Caco-2 (cell line): Measurements from ENCODE around the gene ZNF326. TPM values are rescaled to one million over a fixed set of nuclear protein-coding genes. Genes with fewer than 3 reads are reported as not detected.

ENCODE experiments used
- BruUV-seq: library from RNA; stranded (reverse); fragments of 400-500 nt; replicated peaks from 2 replicates; lab custom pipeline; 2021; lab: Mats Ljungman, UMichigan
- CTCF ChIA-PET: fragments of 300-600 bp; sonication (Branson Sonifier 250); formaldehyde crosslinking; loops from one replicate; lab custom pipeline; 2022; ENCODE audit warnings: antibody characterized with exemption; lab: Charles Lee
- POLR2A ChIA-PET: fragments of 300-600 bp; sonication (Branson Sonifier 250); formaldehyde crosslinking; loops from one replicate; lab custom pipeline; 2022; ENCODE audit warnings: antibody characterized with exemption; lab: Charles Lee
- DNase-seq, 2 experiments: peaks; one replicate each; pipeline versions ENCODE4 v3.0.0 to v3.0.0-alpha.2; 2020 to 2022
- H3K27me3 ChIP-seq: replicated peaks from 2 replicates; pipeline ENCODE4 v1.6.0; 2011; ENCODE audit warnings: low read length; ENCODE audit not compliant: control insufficient read depth, insufficient read depth
- H3K36me3 ChIP-seq: 2 replicates; pipeline ENCODE4 v1.5.1; 2011; ENCODE audit warnings: low read length; ENCODE audit not compliant: control insufficient read depth, insufficient read depth
- H3K4me1 ChIP-seq: fragments of 250-450 bp; sonication (Bioruptor Pico); 2 replicates; pipeline ENCODE4 v1.5.1; 2020; ENCODE audit warnings: mild to moderate bottlenecking
- H3K4me3 ChIP-seq: 2 replicates; pipeline ENCODE4 v1.5.1; 2011; ENCODE audit warnings: low read depth, mild to moderate bottlenecking, control low read depth, low read length
- H3K9me3 ChIP-seq: fragments of 250-450 bp; sonication (Bioruptor Pico); 2 replicates; pipeline ENCODE4 v1.5.1; 2020; ENCODE audit warnings: mild to moderate bottlenecking, moderate library complexity
- H3K27ac Mint-ChIP-seq: one replicate; pipeline ENCODE4 v1.8.0; 2022; ENCODE audit warnings: mixed read lengths; ENCODE audit not compliant: unreplicated experiment
- H3K27me3 Mint-ChIP-seq: one replicate; pipeline ENCODE4 v1.8.0; 2022; ENCODE audit warnings: mixed read lengths; ENCODE audit not compliant: insufficient read depth, unreplicated experiment
- H3K36me3 Mint-ChIP-seq: one replicate; pipeline ENCODE4 v1.8.0; 2022; ENCODE audit warnings: mild to moderate bottlenecking, mixed read lengths; ENCODE audit not compliant: insufficient read depth, unreplicated experiment
- H3K4me1 Mint-ChIP-seq: one replicate; pipeline ENCODE4 v1.8.0; 2022; ENCODE audit warnings: low read depth, mixed read lengths; ENCODE audit not compliant: unreplicated experiment
- H3K4me3 Mint-ChIP-seq: one replicate; pipeline ENCODE4 v1.8.0; 2022; ENCODE audit warnings: mild to moderate bottlenecking, moderate library complexity, mixed read lengths; ENCODE audit not compliant: unreplicated experiment
- H3K9me3 Mint-ChIP-seq: one replicate; pipeline ENCODE4 v1.8.0; 2022; ENCODE audit warnings: mixed read lengths; ENCODE audit not compliant: unreplicated experiment
- intact Hi-C: fragments of 100-400 bp; cut with micrococcal nuclease; formaldehyde crosslinking; loops from one replicate; pipeline ENCODE4 v1.10.0; 2022; ENCODE audit not compliant: unreplicated experiment
- total RNA-seq: library from RNA; stranded (reverse); gene quantifications from 2 replicates; pipeline ENCODE4 v1.2.3, GENCODE V29; 2022
- TF ChIP-seq, protein P1 (sequence below), 2 experiments: fragments of 200-600 bp in 1 of 2; IDR thresholded peaks; 1 replicate in 1 of 2; 2 replicates in 1 of 2; pipeline versions ENCODE4 v1.5.1 to v1.8.0; 2011 to 2022; ENCODE audit warnings: antibody characterized with exemption in 1 of 2, control low read depth in 1 of 2, inconsistent platforms in 1 of 2, low read depth in 1 of 2, low read length in 1 of 2, mild to moderate bottlenecking in 1 of 2, moderate library complexity in 1 of 2; ENCODE audit not compliant: insufficient read depth in 1 of 2, severe bottlenecking in 1 of 2, unreplicated experiment in 1 of 2

Gene ZNF326
- total RNA-seq, 1 experiment from 2014 or later = 31.7 TPM

DNA sequence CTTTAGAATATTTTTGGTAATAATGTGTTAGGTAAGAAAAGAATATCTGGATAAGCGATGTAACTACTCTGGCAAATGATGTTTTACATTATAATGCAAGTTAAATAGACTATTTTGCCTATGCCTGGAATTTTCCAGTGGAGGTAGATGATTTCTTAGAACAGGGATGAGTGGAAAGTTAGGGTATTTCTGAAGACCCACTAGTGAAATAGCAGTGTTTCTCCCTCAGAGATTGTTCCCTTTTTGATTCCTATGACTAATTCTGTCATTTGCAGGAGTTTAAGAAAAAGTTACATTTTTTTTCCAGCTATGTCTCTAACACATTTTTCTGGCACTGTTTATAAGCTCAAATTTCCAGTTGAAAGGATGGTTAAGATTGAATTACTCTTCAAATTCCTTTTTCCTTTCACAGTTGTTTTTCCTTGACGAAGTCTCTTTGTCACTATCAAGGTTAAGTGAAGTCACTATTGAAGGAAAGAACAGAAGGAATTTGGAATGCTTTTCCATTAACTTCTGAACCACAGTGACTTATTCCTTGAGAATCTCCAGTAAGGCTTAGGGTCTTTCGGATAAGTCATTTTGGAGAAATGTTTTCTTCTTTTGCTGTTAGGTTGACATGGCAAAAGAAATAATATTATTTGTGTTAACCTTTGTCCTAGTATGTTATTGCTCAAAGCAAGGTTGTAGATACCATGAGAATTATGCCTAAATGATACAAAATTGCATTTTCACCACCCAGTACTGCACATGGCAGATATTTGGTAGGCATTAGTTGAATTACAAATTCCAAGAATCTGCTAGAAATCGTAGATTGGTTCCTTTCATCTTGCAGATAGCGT is 42.9 kb upstream of the ZNF326 start:
- no peak overlapping the region for H3K27ac Mint-ChIP-seq
- H3K4me3 Mint-ChIP-seq = no peak overlapping the region
- POLR2A ChIA-PET = no interaction called here
- no TSS peak for BruUV-seq
- DNase-seq = no peak
- no peaks in the 10 kb centered on the region for H3K36me3 Mint-ChIP-seq
- no peaks in the 10 kb centered on the region for H3K27me3 Mint-ChIP-seq
- intact Hi-C loops = loop anchor here (2.0 kb wide), 1 partner anchor 109 kb away; no protein-coding TSS in a partner anchor
- TF ChIP-seq, protein P1, sequence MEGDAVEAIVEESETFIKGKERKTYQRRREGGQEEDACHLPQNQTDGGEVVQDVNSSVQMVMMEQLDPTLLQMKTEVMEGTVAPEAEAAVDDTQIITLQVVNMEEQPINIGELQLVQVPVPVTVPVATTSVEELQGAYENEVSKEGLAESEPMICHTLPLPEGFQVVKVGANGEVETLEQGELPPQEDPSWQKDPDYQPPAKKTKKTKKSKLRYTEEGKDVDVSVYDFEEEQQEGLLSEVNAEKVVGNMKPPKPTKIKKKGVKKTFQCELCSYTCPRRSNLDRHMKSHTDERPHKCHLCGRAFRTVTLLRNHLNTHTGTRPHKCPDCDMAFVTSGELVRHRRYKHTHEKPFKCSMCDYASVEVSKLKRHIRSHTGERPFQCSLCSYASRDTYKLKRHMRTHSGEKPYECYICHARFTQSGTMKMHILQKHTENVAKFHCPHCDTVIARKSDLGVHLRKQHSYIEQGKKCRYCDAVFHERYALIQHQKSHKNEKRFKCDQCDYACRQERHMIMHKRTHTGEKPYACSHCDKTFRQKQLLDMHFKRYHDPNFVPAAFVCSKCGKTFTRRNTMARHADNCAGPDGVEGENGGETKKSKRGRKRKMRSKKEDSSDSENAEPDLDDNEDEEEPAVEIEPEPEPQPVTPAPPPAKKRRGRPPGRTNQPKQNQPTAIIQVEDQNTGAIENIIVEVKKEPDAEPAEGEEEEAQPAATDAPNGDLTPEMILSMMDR (IDR thresholded peaks at IDR 0.05; ENCODE audit: insufficient read depth in 1 of 2, low read depth in 1 of 2, low read length in 1 of 2, severe bottlenecking in 1 of 2, unreplicated experiment in 1 of 2) = no peak
- peaks cover 21% of the 10 kb centered on the region for H3K4me1 Mint-ChIP-seq
- peaks cover 52% of the 10 kb centered on the region for H3K4me1 ChIP-seq
- H3K36me3 ChIP-seq = no peaks in the 10 kb centered on the region
- no peak overlapping the region for H3K4me3 ChIP-seq
- no peaks in the 10 kb centered on the region for H3K9me3 Mint-ChIP-seq
- H3K9me3 ChIP-seq = no peaks in the 10 kb centered on the region
- H3K27me3 ChIP-seq = no peaks in the 10 kb centered on the region
- CTCF ChIA-PET = no interaction called here

DNA sequence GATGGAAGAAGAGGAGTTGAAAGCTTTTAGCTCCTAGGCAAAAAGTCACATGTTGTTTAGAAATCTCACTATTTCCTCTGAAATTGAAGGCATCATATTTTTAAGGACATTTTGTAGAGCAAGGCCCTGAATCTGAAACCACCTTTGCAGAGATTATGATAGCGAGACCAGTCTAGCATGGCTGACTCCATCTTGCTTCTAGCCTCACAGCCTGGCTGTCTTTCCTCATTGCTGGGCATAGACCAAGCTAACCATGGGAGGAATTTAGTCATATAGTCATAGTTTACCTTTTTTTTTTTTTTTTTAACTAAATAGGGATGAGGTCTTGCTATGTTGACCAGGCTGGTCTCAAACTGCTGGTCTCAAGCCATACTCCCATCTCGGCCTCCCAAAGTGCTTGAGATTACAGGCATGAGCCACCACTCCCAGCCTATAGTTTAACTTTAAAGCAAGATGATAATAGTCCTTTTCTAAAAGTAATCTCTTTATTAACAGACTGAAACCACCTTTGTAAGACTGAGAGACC is 42.2 kb upstream of the ZNF326 start:
- no peaks in the 10 kb centered on the region for H3K36me3 Mint-ChIP-seq
- H3K27me3 ChIP-seq = no peaks in the 10 kb centered on the region
- H3K9me3 Mint-ChIP-seq = no peaks in the 10 kb centered on the region
- H3K4me1 ChIP-seq = peaks cover 52% of the 10 kb centered on the region
- no peaks in the 10 kb centered on the region for H3K27me3 Mint-ChIP-seq
- intact Hi-C loops = loop anchor here (1.0 kb wide), 1 partner anchor 148 kb away; no protein-coding TSS in a partner anchor
- H3K4me3 Mint-ChIP-seq = no peak overlapping the region
- H3K27ac Mint-ChIP-seq = no peak overlapping the region
- H3K9me3 ChIP-seq = no peaks in the 10 kb centered on the region
- BruUV-seq = no TSS peak
- ChIA-PET CTCF (no interaction called here), POLR2A (no interaction called here)
- H3K4me1 Mint-ChIP-seq = peaks cover 27% of the 10 kb centered on the region
- no peak for DNase-seq
- no peaks in the 10 kb centered on the region for H3K36me3 ChIP-seq
- H3K4me3 ChIP-seq = no peak overlapping the region
- TF ChIP-seq, protein P1 (IDR thresholded peaks at IDR 0.05; ENCODE audit: insufficient read depth in 1 of 2, low read depth in 1 of 2, low read length in 1 of 2, severe bottlenecking in 1 of 2, unreplicated experiment in 1 of 2) = no peak

DNA sequence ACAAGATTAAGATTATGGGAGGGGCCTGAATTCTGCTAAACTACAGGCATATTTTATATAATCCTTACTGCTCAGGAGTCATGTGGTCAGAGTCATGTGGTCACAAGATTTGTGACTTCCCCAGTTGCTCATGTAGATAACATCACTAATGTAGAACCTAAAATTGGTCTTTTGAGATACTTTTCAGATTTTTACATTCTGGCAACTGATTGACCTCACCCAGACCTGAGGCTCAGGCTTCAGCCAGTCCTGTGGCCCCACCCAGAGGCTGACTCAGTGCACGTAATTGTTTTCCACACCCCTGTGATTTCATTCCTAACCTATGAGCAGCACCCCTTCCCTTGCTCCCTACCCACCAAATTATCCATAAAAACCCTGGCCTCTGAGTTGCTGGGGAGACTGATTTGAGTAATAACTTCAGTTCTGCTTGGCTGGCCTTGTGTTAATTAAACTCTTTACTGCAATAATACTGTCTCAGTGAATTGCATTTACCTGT is 41.7 kb upstream of the ZNF326 start:
- TF ChIP-seq, protein P1 (IDR thresholded peaks at IDR 0.05; ENCODE audit: insufficient read depth in 1 of 2, low read depth in 1 of 2, low read length in 1 of 2, severe bottlenecking in 1 of 2, unreplicated experiment in 1 of 2) = no peak
- intact Hi-C loops = loop anchor here (1.0 kb wide), 1 partner anchor 149 kb away; no protein-coding TSS in a partner anchor
- Histone ChIP-seq H3K27me3 (no peaks in the 10 kb centered on the region), H3K36me3 (no peaks in the 10 kb centered on the region), H3K9me3 (no peaks in the 10 kb centered on the region), H3K4me3 (no peak overlapping the region), H3K4me1 (peaks cover 52% of the 10 kb centered on the region)
- no TSS peak for BruUV-seq
- H3K27me3 Mint-ChIP-seq = no peaks in the 10 kb centered on the region
- ChIA-PET POLR2A (no interaction called here), CTCF (no interaction called here)
- no peak overlapping the region for H3K27ac Mint-ChIP-seq
- H3K4me3 Mint-ChIP-seq = no peak overlapping the region
- H3K36me3 Mint-ChIP-seq = no peaks in the 10 kb centered on the region
- DNase-seq = peak; percentile 48 to 61
- H3K4me1 Mint-ChIP-seq = peaks cover 25% of the 10 kb centered on the region
- no peaks in the 10 kb centered on the region for H3K9me3 Mint-ChIP-seq
